BLaER1 (cell line): ENCODE measurements around the gene CPA2.
"Not testable (repeated sequence)": the region's sequence is repeated elsewhere in the genome, so short reads cannot be mapped to it uniquely, and the experiment has no call there.

ENCODE experiments used
- H3K27ac ChIP-seq: shearing (Covaris generic); formaldehyde crosslinking; 2 replicates; pipeline ENCODE4 v1.8.1; 2022
- H3K27me3 ChIP-seq: shearing (Covaris generic); formaldehyde crosslinking; 2 replicates; pipeline ENCODE4 v1.8.1; 2022
- H3K36me3 ChIP-seq: shearing (Covaris generic); formaldehyde crosslinking; 2 replicates; pipeline ENCODE4 v1.8.1; 2022
- H3K4me1 ChIP-seq: shearing (Covaris generic); formaldehyde crosslinking; 2 replicates; pipeline ENCODE4 v1.8.1; 2022
- H3K4me2 ChIP-seq: shearing (Covaris generic); formaldehyde crosslinking; 2 replicates; pipeline ENCODE4 v1.8.1; 2022
- H3K4me3 ChIP-seq: shearing (Covaris generic); formaldehyde crosslinking; 2 replicates; pipeline ENCODE4 v1.8.1; 2022
- H3K9ac ChIP-seq: shearing (Covaris generic); formaldehyde crosslinking; 2 replicates; pipeline ENCODE4 v1.8.1; 2022
- H3K9me3 ChIP-seq: shearing (Covaris generic); formaldehyde crosslinking; 2 replicates; pipeline ENCODE4 v1.8.1; 2022
- H4K20me1 ChIP-seq: shearing (Covaris generic); formaldehyde crosslinking; 2 replicates; pipeline ENCODE4 v1.8.1; 2022
- Cebpa-rat ChIP-seq: shearing (Covaris generic); IDR thresholded peaks from 2 replicates; pipeline ENCODE4 v1.8.1; 2022

CPA2 gene

DNA sequence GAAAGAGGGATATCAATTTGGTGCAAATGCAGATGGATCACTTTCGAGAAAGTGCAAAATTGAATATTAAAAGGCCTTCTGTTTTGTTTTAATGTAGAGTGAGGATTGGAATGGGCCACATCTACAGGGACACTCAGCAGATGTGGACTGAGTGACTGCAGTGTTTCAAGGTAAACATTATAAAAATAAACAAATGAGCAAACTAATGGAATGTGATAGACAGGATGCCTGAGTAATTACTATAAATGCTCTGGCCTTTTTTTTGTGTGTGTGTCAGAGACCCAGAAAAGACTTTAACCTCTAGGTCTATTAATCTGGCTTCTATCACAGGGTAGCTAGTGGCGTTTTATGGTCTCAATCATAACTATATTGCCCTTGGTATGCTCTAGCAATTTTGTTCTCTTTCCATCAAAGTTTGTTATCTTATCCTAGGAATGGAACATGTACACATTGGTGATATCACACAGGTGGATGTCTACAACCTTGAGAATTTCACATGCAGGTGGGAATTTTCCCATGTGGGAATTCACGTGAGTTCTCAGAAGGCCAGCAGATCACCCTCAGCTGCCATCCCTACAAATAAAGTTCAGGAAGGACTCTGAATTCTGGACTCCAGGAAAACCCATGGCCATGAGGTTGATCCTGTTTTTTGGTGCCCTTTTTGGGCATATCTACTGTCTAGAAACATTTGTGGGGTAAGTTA is at the start of gene CPA2:
Gene CPA2, plus strand, starts transcription at position 606 of the 703 bp plus-strand sequence. Its CDS starts 19 bp downstream, at position 625.
- TF ChIP-seq Cebpa-rat: no peak
- H4K20me1 ChIP-seq: no peaks in the 10 kb centered on the region
- H3K9me3 ChIP-seq: no peaks in the 10 kb centered on the region
- H3K36me3 ChIP-seq: no peaks in the 10 kb centered on the region
- no peak within 1 kb of the TSS for H3K4me2 ChIP-seq
- H3K4me1 ChIP-seq: peaks cover 10% of the 10 kb centered on the region
- H3K4me3 ChIP-seq: no peak within 1 kb of the TSS
- H3K27ac ChIP-seq: no peak within 1 kb of the TSS
- H3K27me3 ChIP-seq: no peaks in the 10 kb centered on the region
- H3K9ac ChIP-seq: no peak within 1 kb of the TSS

DNA sequence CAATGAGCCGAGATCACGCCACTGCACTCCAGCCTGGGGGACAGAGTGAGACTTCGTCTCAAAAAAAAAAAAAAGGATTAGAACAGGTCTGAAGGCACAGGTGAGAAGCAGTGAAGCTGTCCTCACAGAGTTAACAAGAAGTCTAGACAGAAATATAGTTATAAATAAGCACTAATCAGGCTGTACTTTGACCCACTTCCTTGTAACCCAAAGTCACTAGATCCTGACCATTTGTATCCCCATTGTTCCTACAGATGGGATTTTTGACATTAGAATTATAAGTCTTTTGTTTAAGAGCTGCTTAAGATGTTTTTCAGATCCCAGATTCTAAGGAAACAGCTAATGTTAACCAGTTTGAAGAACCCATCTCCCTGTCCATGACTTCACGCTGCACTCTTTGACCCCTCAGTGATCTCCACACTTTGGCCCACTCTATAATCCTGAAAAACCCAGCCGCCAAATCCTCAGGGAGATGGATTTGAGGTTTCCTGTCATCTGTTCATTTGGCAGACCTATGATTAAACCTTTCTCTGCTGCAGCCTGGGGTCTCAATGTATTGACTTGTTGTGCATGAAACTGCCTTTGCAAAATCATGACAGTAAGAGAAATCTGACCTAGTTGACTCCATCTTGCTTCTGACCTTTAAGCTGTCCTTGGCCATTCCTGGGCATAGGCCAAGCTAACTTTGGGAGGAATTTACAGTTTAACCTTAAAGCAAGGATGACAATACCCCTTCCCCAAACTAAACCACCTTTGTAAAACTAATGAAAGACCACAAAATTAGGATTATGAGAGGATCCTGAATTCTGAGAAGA is 47.6 kb upstream of the CPA2 start:
- H3K36me3 ChIP-seq: no peaks in the 10 kb centered on the region
- no peaks in the 10 kb centered on the region for H3K27me3 ChIP-seq
- H4K20me1 ChIP-seq: no peaks in the 10 kb centered on the region
- no peaks in the 10 kb centered on the region for H3K9me3 ChIP-seq
- H3K4me1 ChIP-seq: no peaks in the 10 kb centered on the region
- no peak overlapping the region for H3K9ac ChIP-seq
- H3K27ac ChIP-seq: no peak overlapping the region
- no peak overlapping the region for H3K4me2 ChIP-seq
- TF ChIP-seq Cebpa-rat: no peak
- H3K4me3 ChIP-seq: no peak overlapping the region

DNA sequence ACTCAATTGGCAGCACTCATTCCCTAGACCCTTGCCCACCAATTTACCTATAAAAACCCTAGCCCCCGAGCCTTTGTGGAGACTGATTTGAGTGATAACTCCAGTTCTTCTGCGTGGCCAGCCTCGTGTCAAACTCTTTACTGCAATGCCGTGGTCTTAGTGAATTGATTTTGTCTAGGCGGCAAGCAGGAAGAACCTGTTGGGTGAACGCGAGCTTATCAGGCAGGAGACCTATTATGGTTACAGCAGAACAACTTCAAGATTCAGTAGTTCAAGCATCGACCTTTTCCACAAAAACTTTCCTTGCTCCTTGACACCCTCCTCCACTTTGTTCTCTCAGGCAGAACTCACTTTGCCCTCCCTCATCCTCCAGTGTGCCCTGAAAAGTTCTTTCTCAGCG is 46.8 kb upstream of the CPA2 start:
- Histone ChIP-seq H3K9ac (no peak overlapping the region), H3K9me3 (no peaks in the 10 kb centered on the region), H3K4me1 (no peaks in the 10 kb centered on the region), H3K27ac (no peak overlapping the region), H3K4me2 (no peak overlapping the region), H4K20me1 (no peaks in the 10 kb centered on the region), H3K4me3 (no peak overlapping the region), H3K36me3 (no peaks in the 10 kb centered on the region), H3K27me3 (no peaks in the 10 kb centered on the region)
- TF ChIP-seq Cebpa-rat: no peak

DNA sequence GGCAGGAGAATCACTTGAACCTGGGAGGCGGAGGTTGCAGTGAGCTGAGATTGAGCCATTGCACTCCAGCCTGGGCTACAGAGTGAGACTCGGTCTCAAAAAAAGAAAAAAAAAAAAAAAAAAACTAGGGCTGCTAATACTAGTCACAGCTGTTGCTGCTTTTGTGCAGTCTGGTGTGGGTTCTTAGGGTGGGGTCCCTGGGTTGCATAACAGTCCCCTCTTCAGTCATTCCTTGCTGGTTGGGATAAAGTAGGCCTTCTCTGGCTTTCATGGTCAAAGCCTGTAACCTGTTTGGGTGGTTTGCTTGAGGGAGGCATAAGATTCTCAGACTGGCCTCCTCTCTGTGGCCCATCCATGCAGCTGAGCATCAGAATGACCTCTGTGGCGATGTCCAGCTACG is 44.9 kb upstream of the CPA2 start:
- no peaks in the 10 kb centered on the region for H3K9me3 ChIP-seq
- no peaks in the 10 kb centered on the region for H3K27me3 ChIP-seq
- no peak overlapping the region for H3K27ac ChIP-seq
- H3K4me3 ChIP-seq: no peak overlapping the region
- no peak overlapping the region for H3K4me2 ChIP-seq
- TF ChIP-seq Cebpa-rat: no peak
- no peak overlapping the region for H3K9ac ChIP-seq
- no peaks in the 10 kb centered on the region for H4K20me1 ChIP-seq
- H3K36me3 ChIP-seq: no peaks in the 10 kb centered on the region
- H3K4me1 ChIP-seq: no peaks in the 10 kb centered on the region

DNA sequence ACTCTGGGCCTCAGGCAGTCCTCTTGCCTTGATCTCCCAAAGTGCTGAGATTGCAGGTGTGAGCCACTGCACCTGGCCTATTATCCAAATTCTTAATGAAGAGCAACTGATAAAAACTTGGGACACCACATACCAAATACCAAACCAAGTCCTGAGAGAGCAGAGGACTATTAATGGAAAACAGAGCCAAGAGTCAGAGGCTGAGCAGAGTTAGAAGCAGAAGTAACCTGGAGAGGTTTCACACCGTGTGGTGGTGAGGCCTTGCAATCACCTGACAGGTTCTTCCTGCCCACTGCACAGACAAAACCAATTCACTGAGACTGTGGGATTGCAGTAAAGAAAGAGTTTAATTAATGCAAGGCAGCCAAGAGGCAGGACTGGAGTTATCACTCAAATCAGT is 43.0 kb upstream of the CPA2 start:
- H3K27me3 ChIP-seq: no peaks in the 10 kb centered on the region
- no peak overlapping the region for H3K4me2 ChIP-seq
- no peak overlapping the region for H3K9ac ChIP-seq

DNA sequence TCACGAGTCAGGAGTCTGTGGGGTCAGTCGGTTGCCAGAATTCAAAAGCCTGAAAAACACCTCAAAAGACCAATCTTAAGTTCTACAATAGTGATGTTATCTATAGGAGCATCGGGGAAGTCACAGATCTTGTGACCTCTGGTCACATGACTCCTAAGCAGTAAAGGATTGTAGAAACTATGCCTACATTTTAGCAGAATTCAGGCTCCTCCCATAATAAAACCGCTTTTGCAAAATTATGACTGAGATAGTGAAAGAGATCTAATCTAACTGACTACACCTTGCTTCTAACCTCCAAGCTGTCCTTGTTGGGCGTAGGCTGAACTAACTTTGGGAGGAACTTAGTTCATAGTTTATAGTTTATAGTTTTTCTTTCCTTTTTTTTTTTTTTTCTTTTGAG is 42.5 kb upstream of the CPA2 start:
- no peak for TF ChIP-seq Cebpa-rat
- Histone ChIP-seq H3K27me3 (no peaks in the 10 kb centered on the region), H3K27ac (no peak overlapping the region), H3K36me3 (no peaks in the 10 kb centered on the region), H3K4me3 (no peak overlapping the region), H3K9me3 (no peaks in the 10 kb centered on the region), H4K20me1 (no peaks in the 10 kb centered on the region), H3K9ac (no peak overlapping the region), H3K4me1 (peaks cover 3% of the 10 kb centered on the region; the same call in 1 of the 2 replicates), H3K4me2 (no peak overlapping the region)

More for the DNA sequence above, 43.0 kb upstream of the CPA2 start:
- Histone ChIP-seq H3K9me3 (no peaks in the 10 kb centered on the region), H3K4me3 (no peak overlapping the region), H4K20me1 (no peaks in the 10 kb centered on the region), H3K4me1 (no peaks in the 10 kb centered on the region; the same call in 1 of the 2 replicates), H3K27ac (no peak overlapping the region), H3K36me3 (no peaks in the 10 kb centered on the region)
- TF ChIP-seq Cebpa-rat: no peak

DNA sequence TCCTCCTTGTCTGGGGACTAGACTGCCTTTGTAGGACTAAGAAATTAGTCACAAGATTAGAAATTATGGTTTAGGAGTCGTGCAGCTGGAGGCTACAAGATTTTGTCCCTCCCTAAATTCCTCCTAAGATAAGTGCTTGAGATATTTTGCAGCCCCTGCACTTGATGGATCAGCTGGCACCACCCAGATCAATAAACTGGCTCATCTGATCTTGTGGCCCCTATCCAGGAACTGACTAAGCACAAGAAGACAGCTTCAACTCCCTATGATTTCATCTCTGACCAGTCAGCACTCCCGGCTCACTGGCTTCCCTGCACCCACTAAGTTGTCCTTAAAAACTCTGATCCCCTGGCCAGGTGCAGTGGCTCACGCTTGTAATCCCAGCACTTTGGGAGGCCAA is 41.7 kb upstream of the CPA2 start:
- not testable (repeated sequence) for H3K27me3 ChIP-seq, H3K27ac ChIP-seq, H3K9ac ChIP-seq, H3K4me2 ChIP-seq, H3K4me1 ChIP-seq, H3K4me3 ChIP-seq, H3K9me3 ChIP-seq, H4K20me1 ChIP-seq, H3K36me3 ChIP-seq

DNA sequence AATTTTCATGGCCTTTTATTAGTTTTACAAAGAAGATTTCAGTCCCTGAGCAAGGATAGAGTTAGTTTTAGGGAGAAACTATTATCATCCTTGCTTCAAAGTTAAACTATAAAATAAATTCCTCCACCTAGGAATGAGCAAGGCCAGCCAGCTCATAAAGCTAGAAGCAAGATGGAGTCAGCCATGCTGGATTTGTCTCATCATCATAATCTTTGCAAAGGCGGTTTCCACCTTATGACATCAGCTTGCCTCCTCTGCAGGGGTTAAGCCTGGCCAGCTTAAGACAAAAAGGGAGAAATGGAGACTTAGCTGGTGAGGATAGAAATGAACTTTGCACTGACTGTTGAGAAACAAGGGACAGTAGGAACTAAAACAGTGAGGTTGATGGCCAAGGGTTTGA is 40.3 kb upstream of the CPA2 start:
- Histone ChIP-seq H3K4me1 (peaks cover 3% of the 10 kb centered on the region; the same call in 1 of the 2 replicates), H3K9ac (no peak overlapping the region), H3K4me3 (no peak overlapping the region), H3K36me3 (no peaks in the 10 kb centered on the region), H3K4me2 (no peak overlapping the region), H3K27ac (no peak overlapping the region), H3K9me3 (peaks cover 9% of the 10 kb centered on the region; the same call in 1 of the 2 replicates), H4K20me1 (no peaks in the 10 kb centered on the region), H3K27me3 (no peaks in the 10 kb centered on the region)
- no peak for TF ChIP-seq Cebpa-rat

DNA sequence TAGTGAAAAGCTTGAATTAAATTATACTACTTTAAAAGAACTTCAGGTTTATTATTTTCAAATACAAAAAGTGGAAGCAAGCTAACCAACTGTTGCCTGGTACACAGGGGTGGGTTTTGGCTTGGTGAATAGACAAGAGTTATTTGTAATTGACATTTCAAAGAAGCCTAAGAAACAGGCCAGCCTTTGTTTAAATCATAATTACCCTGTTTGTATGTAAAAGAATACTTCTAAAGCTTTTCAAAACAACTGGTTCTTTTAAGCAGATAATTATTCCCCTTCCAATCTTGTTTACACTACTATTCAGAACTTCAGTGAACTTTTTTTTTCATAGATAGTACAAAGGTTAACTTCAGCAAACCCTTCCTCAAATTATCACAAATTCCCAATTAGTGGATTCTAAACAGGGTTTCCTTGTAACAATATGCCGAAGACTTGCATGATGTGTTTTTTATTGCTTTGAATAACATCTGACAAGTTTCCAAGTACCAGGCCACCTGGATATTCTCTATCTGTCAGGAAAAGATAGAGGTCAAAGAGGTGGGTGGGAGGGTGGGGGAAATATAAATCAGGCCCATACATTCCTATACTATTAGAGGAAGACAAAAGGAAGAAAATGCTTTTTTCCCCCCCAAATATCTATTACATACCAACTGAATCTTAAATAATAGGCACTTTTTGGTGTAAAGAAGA is 38.6 kb upstream of the CPA2 start:
- Histone ChIP-seq H3K9me3 (peaks cover 13% of the 10 kb centered on the region; the same call in 1 of the 2 replicates), H3K4me3 (no peak overlapping the region), H3K36me3 (no peaks in the 10 kb centered on the region), H3K27ac (no peak overlapping the region), H4K20me1 (no peaks in the 10 kb centered on the region), H3K9ac (no peak overlapping the region), H3K4me1 (peaks cover 3% of the 10 kb centered on the region; the same call in 1 of the 2 replicates), H3K27me3 (no peaks in the 10 kb centered on the region), H3K4me2 (0 out of 2 replicates have a peak overlapping the region, but pooled peaks have one; percentile 18)
- TF ChIP-seq Cebpa-rat: no peak
